Suprapubic skin (tissue), 3 donors: ENCODE results near the gene WFIKKN2.

Experiments used
- POLR2A ChIP-seq, 2 donors: fragments of 450-650 bp; IDR thresholded peaks; one replicate each; pipeline ENCODE4 v1.6.1; 2017; ENCODE audit warnings: antibody characterized with exemption in 2 of 2, mild to moderate bottlenecking in 2 of 2, moderate library complexity in 2 of 2
- TF ChIP-seq, protein P1 (sequence below), 2 donors: fragments of 200-600 bp in 1 of 2; fragments of 450-650 bp in 1 of 2; sonication (generic) in 1 of 2; IDR thresholded peaks; one replicate each; pipeline ENCODE4 v1.5.1; 2016 to 2019; ENCODE audit warnings: antibody characterized with exemption in 2 of 2, mild to moderate bottlenecking in 1 of 2, moderate library complexity in 1 of 2

DNA sequence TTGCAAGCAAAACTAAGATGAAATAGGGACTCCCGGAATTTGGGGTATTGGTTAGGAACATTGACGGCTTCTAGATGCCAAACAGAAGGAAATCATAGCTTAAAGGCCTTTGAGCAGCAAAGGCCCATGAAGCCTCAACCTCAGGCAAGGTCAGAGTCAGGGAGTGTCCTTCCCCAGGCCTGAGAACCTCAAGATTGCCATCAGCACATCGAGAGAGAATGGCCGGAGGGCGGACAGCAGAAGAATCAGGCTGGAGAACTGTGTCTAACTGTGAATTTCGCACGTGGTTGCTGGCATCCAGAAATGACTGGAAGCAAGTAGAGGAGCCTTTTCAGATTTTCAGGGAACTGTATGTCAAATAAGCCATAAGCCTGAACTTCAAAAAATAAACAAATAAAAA, 43.3 kb upstream of the WFIKKN2 start:
- TF ChIP-seq, protein P1, sequence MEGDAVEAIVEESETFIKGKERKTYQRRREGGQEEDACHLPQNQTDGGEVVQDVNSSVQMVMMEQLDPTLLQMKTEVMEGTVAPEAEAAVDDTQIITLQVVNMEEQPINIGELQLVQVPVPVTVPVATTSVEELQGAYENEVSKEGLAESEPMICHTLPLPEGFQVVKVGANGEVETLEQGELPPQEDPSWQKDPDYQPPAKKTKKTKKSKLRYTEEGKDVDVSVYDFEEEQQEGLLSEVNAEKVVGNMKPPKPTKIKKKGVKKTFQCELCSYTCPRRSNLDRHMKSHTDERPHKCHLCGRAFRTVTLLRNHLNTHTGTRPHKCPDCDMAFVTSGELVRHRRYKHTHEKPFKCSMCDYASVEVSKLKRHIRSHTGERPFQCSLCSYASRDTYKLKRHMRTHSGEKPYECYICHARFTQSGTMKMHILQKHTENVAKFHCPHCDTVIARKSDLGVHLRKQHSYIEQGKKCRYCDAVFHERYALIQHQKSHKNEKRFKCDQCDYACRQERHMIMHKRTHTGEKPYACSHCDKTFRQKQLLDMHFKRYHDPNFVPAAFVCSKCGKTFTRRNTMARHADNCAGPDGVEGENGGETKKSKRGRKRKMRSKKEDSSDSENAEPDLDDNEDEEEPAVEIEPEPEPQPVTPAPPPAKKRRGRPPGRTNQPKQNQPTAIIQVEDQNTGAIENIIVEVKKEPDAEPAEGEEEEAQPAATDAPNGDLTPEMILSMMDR (IDR thresholded peaks at IDR 0.05) = no peak
- TF ChIP-seq POLR2A (IDR thresholded peaks at IDR 0.05) = no peak
